ENCODE results near the gene YY1AP1. TPM values are rescaled to one million over a fixed set of nuclear protein-coding genes. Genes with fewer than 3 reads are reported as not detected.
"Not testable (repeated sequence)": the region's sequence is repeated elsewhere in the genome, so short reads cannot be mapped to it uniquely, and the experiment has no call there.

YY1AP1 gene
- total RNA-seq, 1 donor from 2014 or later, result 42.3 TPM

DNA sequence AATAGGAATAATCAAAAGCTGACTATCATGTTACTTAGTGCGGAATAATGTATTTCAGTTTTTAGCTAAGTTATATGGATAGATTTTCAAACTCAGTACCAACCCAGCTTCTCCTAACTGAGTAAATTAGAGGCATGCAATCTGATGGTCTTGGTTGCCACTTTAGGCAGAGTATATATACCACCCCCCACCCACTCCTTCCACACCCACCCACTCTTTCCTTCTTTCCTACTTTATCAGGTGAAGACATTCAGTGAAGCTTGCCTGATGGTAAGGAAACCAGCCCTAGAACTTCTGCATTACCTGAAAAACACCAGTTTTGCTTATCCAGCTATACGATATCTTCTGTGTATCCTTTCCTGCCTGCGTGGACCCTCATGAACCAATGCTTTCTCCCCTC is 36.6 kb upstream of the YY1AP1 start:
- no peak overlapping the region for H3K9ac ChIP-seq (ENCODE audit: low read length)
- Mint-ChIP-seq H3K4me3 (ENCODE audit: unreplicated experiment) (no peak overlapping the region), H3K27ac (ENCODE audit: unreplicated experiment) (no peak overlapping the region), H3K9me3 (ENCODE audit: unreplicated experiment) (no peaks in the 10 kb centered on the region), H3K4me1 (ENCODE audit: low read depth, unreplicated experiment) (no peaks in the 10 kb centered on the region), H3K36me3 (ENCODE audit: low read depth, unreplicated experiment) (peaks cover 9% of the 10 kb centered on the region), H3K27me3 (ENCODE audit: low read depth, unreplicated experiment) (no peaks in the 10 kb centered on the region)
- FAIRE-seq, result no peak
- no peak overlapping the region for H3K27ac ChIP-seq (ENCODE audit: low read depth, low read length)
- no peak for TF ChIP-seq EZH2 (IDR thresholded peaks at IDR 0.05; ENCODE audit: insufficient read depth, low read length)
- TF ChIP-seq, protein P1, sequence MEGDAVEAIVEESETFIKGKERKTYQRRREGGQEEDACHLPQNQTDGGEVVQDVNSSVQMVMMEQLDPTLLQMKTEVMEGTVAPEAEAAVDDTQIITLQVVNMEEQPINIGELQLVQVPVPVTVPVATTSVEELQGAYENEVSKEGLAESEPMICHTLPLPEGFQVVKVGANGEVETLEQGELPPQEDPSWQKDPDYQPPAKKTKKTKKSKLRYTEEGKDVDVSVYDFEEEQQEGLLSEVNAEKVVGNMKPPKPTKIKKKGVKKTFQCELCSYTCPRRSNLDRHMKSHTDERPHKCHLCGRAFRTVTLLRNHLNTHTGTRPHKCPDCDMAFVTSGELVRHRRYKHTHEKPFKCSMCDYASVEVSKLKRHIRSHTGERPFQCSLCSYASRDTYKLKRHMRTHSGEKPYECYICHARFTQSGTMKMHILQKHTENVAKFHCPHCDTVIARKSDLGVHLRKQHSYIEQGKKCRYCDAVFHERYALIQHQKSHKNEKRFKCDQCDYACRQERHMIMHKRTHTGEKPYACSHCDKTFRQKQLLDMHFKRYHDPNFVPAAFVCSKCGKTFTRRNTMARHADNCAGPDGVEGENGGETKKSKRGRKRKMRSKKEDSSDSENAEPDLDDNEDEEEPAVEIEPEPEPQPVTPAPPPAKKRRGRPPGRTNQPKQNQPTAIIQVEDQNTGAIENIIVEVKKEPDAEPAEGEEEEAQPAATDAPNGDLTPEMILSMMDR (IDR thresholded peaks at IDR 0.05; ENCODE audit: insufficient read depth, low read depth, low read length), result no peak
- H4K20me1 ChIP-seq (ENCODE audit: insufficient read depth, low read length), result peaks cover 4% of the 10 kb centered on the region
- no peak overlapping the region for H3K4me2 ChIP-seq (ENCODE audit: low read length)
- H3K4me1 ChIP-seq (ENCODE audit: insufficient read depth, low read length), result no peaks in the 10 kb centered on the region
- H3K79me2 ChIP-seq (ENCODE audit: insufficient read depth, low read length), result no peaks in the 10 kb centered on the region
- DNase-seq (ENCODE audit: low read depth), result no peak
- H2AFZ ChIP-seq (ENCODE audit: low read depth, low read length), result no peak overlapping the region
- no peaks in the 10 kb centered on the region for H3K9me3 ChIP-seq (ENCODE audit: insufficient read depth, low read depth, low read length)
- H3K4me3 ChIP-seq (ENCODE audit: insufficient read depth, low read depth, low read length), result no peak overlapping the region
- H3K36me3 ChIP-seq (ENCODE audit: insufficient read depth, low read length), result peaks cover 10% of the 10 kb centered on the region
- H3K27me3 ChIP-seq (ENCODE audit: insufficient read depth, low read length), result no peaks in the 10 kb centered on the region

DNA sequence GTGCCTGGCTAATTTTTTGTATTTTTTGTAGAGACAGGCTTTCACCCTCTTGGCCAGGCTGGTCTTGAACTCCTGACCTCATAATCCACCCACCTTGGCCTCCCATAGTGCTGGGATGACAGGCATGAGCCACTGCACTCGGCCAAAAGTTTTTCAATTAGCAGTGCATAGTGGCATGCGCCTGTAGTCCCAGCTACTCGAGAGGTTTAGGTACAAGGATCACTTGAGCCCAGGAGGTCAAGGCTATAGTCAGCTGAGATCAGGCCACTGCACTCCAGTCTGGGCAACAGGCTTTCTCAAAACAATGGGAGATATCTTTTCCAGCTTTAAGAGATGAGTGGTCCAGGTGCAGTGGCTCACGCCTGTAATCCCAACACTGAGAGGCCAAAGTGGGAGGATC is 31.1 kb upstream of the YY1AP1 start:
- H3K36me3 ChIP-seq (ENCODE audit: insufficient read depth, low read length), result peaks cover 4% of the 10 kb centered on the region
- H3K27me3 ChIP-seq (ENCODE audit: insufficient read depth, low read length), result no peaks in the 10 kb centered on the region
- H3K9me3 Mint-ChIP-seq (ENCODE audit: unreplicated experiment), result no peaks in the 10 kb centered on the region
- H3K4me3 ChIP-seq (ENCODE audit: insufficient read depth, low read depth, low read length), result no peak overlapping the region
- TF ChIP-seq, protein P1 (IDR thresholded peaks at IDR 0.05; ENCODE audit: insufficient read depth, low read depth, low read length), result no peak
- no peak for TF ChIP-seq EZH2 (IDR thresholded peaks at IDR 0.05; ENCODE audit: insufficient read depth, low read length)
- no peaks in the 10 kb centered on the region for H3K4me1 ChIP-seq (ENCODE audit: insufficient read depth, low read length)
- no peaks in the 10 kb centered on the region for H3K4me1 Mint-ChIP-seq (ENCODE audit: low read depth, unreplicated experiment)
- no peak for FAIRE-seq
- peaks cover 11% of the 10 kb centered on the region for H3K36me3 Mint-ChIP-seq (ENCODE audit: low read depth, unreplicated experiment)
- no peak overlapping the region for H3K27ac ChIP-seq (ENCODE audit: low read depth, low read length)
- H2AFZ ChIP-seq (ENCODE audit: low read depth, low read length), result no peak overlapping the region
- H3K27me3 Mint-ChIP-seq (ENCODE audit: low read depth, unreplicated experiment), result no peaks in the 10 kb centered on the region
- H3K9ac ChIP-seq (ENCODE audit: low read length), result no peak overlapping the region
- peaks cover 17% of the 10 kb centered on the region for H4K20me1 ChIP-seq (ENCODE audit: insufficient read depth, low read length)
- peaks cover 4% of the 10 kb centered on the region for H3K79me2 ChIP-seq (ENCODE audit: insufficient read depth, low read length)
- H3K9me3 ChIP-seq (ENCODE audit: insufficient read depth, low read depth, low read length), result no peaks in the 10 kb centered on the region
- no peak for DNase-seq (ENCODE audit: low read depth)
- H3K4me3 Mint-ChIP-seq (ENCODE audit: unreplicated experiment), result no peak overlapping the region
- no peak overlapping the region for H3K27ac Mint-ChIP-seq (ENCODE audit: unreplicated experiment)
- no peak overlapping the region for H3K4me2 ChIP-seq (ENCODE audit: low read length)

DNA sequence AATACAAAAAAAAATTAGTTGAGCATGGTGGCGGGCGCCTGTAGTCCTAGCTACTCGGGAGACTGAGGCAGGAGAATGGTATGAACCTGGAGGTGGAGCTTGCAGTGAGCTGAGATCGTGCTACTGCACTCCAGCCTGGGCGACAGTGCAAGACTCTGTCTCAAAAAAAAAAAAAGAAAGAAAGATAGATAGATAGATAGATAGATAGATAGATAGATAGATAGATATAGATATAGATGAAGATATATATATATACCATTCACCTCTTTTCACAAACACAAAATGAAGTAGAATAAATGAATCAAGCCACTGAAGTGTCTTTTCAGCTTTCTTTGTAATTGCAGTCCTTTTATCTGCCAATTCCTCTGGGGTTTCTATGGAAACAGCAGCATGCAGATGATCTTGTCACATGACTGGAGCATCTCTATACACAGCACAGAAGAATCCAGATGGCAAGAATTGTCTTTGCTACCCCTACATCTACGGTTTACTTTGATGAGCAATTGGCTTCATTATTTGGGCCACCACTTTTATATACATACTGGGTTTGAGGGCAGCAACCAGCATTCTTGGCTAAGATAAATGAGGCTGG is 30.0 kb upstream of the YY1AP1 start:
- not testable (repeated sequence) for H3K27me3 ChIP-seq (ENCODE audit: insufficient read depth, low read length); H3K4me3 Mint-ChIP-seq (ENCODE audit: unreplicated experiment); FAIRE-seq; H3K9me3 ChIP-seq (ENCODE audit: insufficient read depth, low read depth, low read length); H3K4me1 Mint-ChIP-seq (ENCODE audit: low read depth, unreplicated experiment); H3K9ac ChIP-seq (ENCODE audit: low read length); H3K27ac Mint-ChIP-seq (ENCODE audit: unreplicated experiment); H3K27me3 Mint-ChIP-seq (ENCODE audit: low read depth, unreplicated experiment); H3K9me3 Mint-ChIP-seq (ENCODE audit: unreplicated experiment); H2AFZ ChIP-seq (ENCODE audit: low read depth, low read length); H3K27ac ChIP-seq (ENCODE audit: low read depth, low read length); H3K4me3 ChIP-seq (ENCODE audit: insufficient read depth, low read depth, low read length); H3K4me2 ChIP-seq (ENCODE audit: low read length); H3K36me3 ChIP-seq (ENCODE audit: insufficient read depth, low read length); DNase-seq (ENCODE audit: low read depth); H3K4me1 ChIP-seq (ENCODE audit: insufficient read depth, low read length)
- peaks cover 11% of the 10 kb centered on the region for H3K79me2 ChIP-seq (ENCODE audit: insufficient read depth, low read length)
- peaks cover 11% of the 10 kb centered on the region for H3K36me3 Mint-ChIP-seq (ENCODE audit: low read depth, unreplicated experiment)
- H4K20me1 ChIP-seq (ENCODE audit: insufficient read depth, low read length), result peaks cover 24% of the 10 kb centered on the region
